ENCODE measurements around the gene LTB. TPM values are rescaled to one million over a fixed set of nuclear protein-coding genes. Genes with fewer than 3 reads are reported as not detected.

LTB gene
- total and polyA plus RNA-seq, 2 of the 4 experiments (the other 2 are of a cell fraction), result not detected

DNA sequence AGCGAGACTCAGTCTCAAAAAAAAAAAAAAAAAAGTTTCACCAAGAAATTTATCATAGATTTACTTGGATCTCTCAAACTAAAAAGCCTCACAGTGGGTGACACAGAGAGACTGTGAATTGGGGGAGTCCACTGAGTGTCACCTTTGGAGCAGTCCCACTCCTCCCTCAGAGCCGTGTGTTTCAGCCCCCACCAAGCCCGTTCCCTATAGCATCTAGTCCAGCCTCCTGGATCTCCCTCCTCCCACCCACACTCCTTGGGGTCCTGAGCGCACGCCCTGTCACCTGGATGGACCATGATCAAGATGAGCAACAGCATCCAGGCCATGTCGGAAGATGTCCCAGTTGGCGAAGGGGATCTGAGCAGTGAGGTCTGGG is 10.2 kb upstream of the LTB start:
- peaks cover 4% of the 10 kb centered on the region for H3K27me3 ChIP-seq (ENCODE audit: control insufficient read depth, insufficient read depth, low read length)
- no peak overlapping the region for H2BK5ac ChIP-seq (ENCODE audit: low read depth, low read length, poor library complexity, severe bottlenecking)
- H3K9me3 ChIP-seq (ENCODE audit: control insufficient read depth, insufficient read depth, low read length), result no peaks in the 10 kb centered on the region
- H3K56ac ChIP-seq (ENCODE audit: extremely low read depth, insufficient read depth, low read length), result no peak overlapping the region
- DNase-seq (no peak), ATAC-seq (ENCODE audit: low read depth) (no peak)
- peaks cover 3% of the 10 kb centered on the region; the same call in 1 of the 2 replicates for H3K9me1 ChIP-seq (ENCODE audit: insufficient read depth, low read length)
- 74% methylated on average over 3 of the region's 7 CpGs; no CpG with 5 or more reads in 1 of the 2 experiments for WGBS, 2 experiments (ENCODE audit: extremely low coverage in 2 of 2, insufficient read length in 1 of 2)
- H3K9ac ChIP-seq (ENCODE audit: low read depth, low read length), result no peak overlapping the region
- H3K36me3 ChIP-seq (ENCODE audit: control insufficient read depth, insufficient read depth, low read length), result no peaks in the 10 kb centered on the region
- no TSS peak for BruUV-seq (replicated peaks)
- dilution Hi-C loops (cut with HindIII; ENCODE audit: low sequenced_read_pairs, unreplicated experiment) (no loop called here), in situ Hi-C loops (cut with MboI; ENCODE audit: low sequenced_read_pairs) (no loop called here), intact Hi-C loops (cut with micrococcal nuclease) (no loop called here)
- no peak overlapping the region for H2BK120ac ChIP-seq (ENCODE audit: low read depth, low read length)
- no peak overlapping the region for H3K23ac ChIP-seq (ENCODE audit: low read depth, low read length)
- no peak overlapping the region for H3K27ac ChIP-seq (ENCODE audit: insufficient read depth, low read length)
- TF ChIP-seq, protein P1, sequence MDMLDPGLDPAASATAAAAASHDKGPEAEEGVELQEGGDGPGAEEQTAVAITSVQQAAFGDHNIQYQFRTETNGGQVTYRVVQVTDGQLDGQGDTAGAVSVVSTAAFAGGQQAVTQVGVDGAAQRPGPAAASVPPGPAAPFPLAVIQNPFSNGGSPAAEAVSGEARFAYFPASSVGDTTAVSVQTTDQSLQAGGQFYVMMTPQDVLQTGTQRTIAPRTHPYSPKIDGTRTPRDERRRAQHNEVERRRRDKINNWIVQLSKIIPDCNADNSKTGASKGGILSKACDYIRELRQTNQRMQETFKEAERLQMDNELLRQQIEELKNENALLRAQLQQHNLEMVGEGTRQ (IDR thresholded peaks at IDR 0.05; ENCODE audit: low read depth, low read length), result no peak
- TF ChIP-seq MAZ (IDR thresholded peaks at IDR 0.05; ENCODE audit: borderline replicate concordance, low read depth, low read length) (no peak), CHD1 (IDR thresholded peaks at IDR 0.05; ENCODE audit: low read depth, low read length) (no peak), BHLHE40 (IDR thresholded peaks at IDR 0.05; ENCODE audit: low read depth, low read length) (no peak), CEBPB (IDR thresholded peaks at IDR 0.05; ENCODE audit: low read depth, low read length) (no peak), RAD21 (IDR thresholded peaks at IDR 0.05; ENCODE audit: low read length) (no peak), MXI1 (IDR thresholded peaks at IDR 0.05; ENCODE audit: borderline replicate concordance, low read depth, low read length) (no peak), NFE2L2 (IDR thresholded peaks at IDR 0.05; ENCODE audit: low read depth, low read length) (no peak), RFX5 (IDR thresholded peaks at IDR 0.05; ENCODE audit: low read depth, low read length) (no peak)
- TF ChIP-seq, protein P2, sequence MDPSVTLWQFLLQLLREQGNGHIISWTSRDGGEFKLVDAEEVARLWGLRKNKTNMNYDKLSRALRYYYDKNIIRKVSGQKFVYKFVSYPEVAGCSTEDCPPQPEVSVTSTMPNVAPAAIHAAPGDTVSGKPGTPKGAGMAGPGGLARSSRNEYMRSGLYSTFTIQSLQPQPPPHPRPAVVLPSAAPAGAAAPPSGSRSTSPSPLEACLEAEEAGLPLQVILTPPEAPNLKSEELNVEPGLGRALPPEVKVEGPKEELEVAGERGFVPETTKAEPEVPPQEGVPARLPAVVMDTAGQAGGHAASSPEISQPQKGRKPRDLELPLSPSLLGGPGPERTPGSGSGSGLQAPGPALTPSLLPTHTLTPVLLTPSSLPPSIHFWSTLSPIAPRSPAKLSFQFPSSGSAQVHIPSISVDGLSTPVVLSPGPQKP (IDR thresholded peaks at IDR 0.05; ENCODE audit: borderline replicate concordance, low read depth, low read length), result no peak
- no peak overlapping the region for H2AK9ac ChIP-seq (replicated peaks; ENCODE audit: low read depth, low read length, poor library complexity)
- no peak overlapping the region for H3K4ac ChIP-seq (ENCODE audit: low read depth, low read length)
- peak overlapping the region; percentile 34 for H2AFZ ChIP-seq (replicated peaks; ENCODE audit: low read length, poor library complexity)
- no peak overlapping the region for H4K91ac ChIP-seq (ENCODE audit: insufficient read depth, low read depth, low read length)
- no peak overlapping the region for H3K4me2 ChIP-seq (ENCODE audit: low read depth, low read length)
- H2BK20ac ChIP-seq (ENCODE audit: low read depth, low read length), result no peak overlapping the region
- H4K5ac ChIP-seq (ENCODE audit: low read depth, low read length), result no peak overlapping the region
- H3K14ac ChIP-seq (replicated peaks; ENCODE audit: low read depth, low read length), result no peak overlapping the region
- ChIA-PET POLR2A (ENCODE audit: unreplicated experiment) (no interaction called here), CTCF (interaction anchor here (1.1 kb wide), 1 partner anchor 46 kb away, joined by 4 read pairs; the partner anchor contains the start of gene ATP6V1G2)
- H2BK15ac ChIP-seq (ENCODE audit: low read depth, low read length), result no peak overlapping the region
- H2AK5ac ChIP-seq (ENCODE audit: low read depth, low read length), result no peak overlapping the region
- no peaks in the 10 kb centered on the region for H4K20me1 ChIP-seq (ENCODE audit: insufficient read depth, low read length)
- H3K4me1 ChIP-seq (ENCODE audit: control insufficient read depth, insufficient read depth, low read length), result no peaks in the 10 kb centered on the region
- H3K79me1 ChIP-seq (ENCODE audit: low read depth in 1 of 2, low read length in 2 of 2), result no peaks in the 10 kb centered on the region
- H4K8ac ChIP-seq (ENCODE audit: low read depth in 2 of 2, low read length in 2 of 2), result no peak overlapping the region
- no peak overlapping the region for H3K4me3 ChIP-seq (ENCODE audit: insufficient read depth, low read depth, low read length)
- no peak overlapping the region for H3K18ac ChIP-seq (ENCODE audit: low read depth, low read length)
